ENCODE data around the gene C19orf33.
"Not testable (repeated sequence)": the region's sequence is repeated elsewhere in the genome, so short reads cannot be mapped to it uniquely, and the experiment has no call there.

- not testable (repeated sequence) for TF ChIP-seq CTCF (IDR thresholded peaks at IDR 0.05; ENCODE audit: insufficient read depth, low read length); POLR2AphosphoS5 (IDR thresholded peaks at IDR 0.05; ENCODE audit: low read depth); REST (IDR thresholded peaks at IDR 0.05; ENCODE audit: insufficient replicate concordance, low read depth)
Measured at GRCh38 chr19:38261942-38262341, 42.1 kb upstream of the C19orf33 start.
